GM21737 (cell line): Measurements from ENCODE around the gene OR52E2.
"Not testable (repeated sequence)": the region's sequence is repeated elsewhere in the genome, so short reads cannot be mapped to it uniquely, and the experiment has no call there.

Source experiments
- ATAC-seq: cut with Tn5 transposase; IDR thresholded peaks from one replicate; pipeline ENCODE4 v1.9.1; 2021; ENCODE audit warnings: mild to moderate bottlenecking, moderate library complexity; ENCODE audit not compliant: unreplicated experiment

Gene OR52E2

DNA sequence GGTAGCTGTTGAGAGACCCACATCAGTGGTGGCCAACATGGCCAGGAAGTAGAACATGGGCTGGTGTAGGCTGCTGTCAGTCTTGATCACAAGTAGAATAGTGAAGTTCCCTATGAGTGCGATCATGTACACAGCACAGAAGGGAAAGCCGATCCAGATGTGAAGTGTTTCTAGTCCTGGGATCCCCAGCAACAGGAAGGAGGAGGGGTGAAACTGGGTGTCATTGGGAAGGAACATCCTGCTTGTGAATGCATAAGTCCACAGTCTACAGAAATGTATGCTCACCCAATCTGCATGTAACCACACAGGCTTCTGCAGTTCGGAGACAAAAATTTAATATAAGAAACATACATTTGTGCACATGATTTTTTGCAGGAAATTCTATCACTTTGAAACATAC, at the start of gene OR52E2:
Gene OR52E2 (minus strand): TSS at position 237 of the 400 bp plus-strand sequence. CDS start 0 bp downstream, at position 237.
- ATAC-seq = no peak

DNA sequence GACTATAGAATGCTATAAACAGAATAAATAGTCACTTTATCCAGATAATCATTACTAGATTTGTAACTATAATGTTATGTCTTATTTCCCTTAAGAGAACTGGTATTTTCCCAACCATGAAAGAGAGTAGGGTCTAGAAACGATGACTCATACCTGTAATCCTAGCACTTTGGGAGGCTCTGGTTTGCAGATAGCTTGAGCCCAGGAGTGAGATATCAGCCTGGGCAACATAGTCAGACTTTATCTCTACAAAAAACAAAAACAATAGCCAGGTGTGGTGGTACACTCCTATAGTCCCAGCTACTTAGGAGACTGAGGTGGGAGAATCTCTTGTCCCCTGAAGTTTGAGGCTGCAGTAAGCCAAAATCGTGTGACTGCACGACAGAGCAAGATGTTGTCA, 47.9 kb upstream of the OR52E2 start:
- no peak for ATAC-seq

GRCh38 chr11:5103066-5103465, 43.6 kb upstream of the OR52E2 start:
- no peak for ATAC-seq

DNA sequence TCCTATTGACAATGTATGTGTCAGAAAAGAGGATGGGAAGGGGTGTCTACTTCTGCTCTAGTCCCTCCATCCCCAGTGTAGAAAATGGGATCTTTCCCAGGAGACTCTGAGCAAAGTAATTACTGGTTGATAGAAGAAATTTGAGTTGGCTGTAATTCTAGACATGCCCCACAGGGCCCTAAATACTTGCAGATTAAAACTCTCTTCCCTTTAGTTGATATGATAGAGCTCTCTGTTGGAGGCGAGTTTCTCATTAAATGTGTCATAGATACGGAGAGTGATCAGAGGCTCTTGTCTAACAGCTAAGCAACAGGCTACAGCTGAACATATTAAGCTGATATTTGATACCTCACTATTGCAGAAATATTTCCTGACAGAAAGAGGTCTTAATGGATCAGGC, 42.8 kb upstream of the OR52E2 start:
- ATAC-seq = no peak

- no peak for ATAC-seq
Observed at GRCh38 chr11:5096011-5096410, 36.6 kb upstream of the OR52E2 start.

DNA sequence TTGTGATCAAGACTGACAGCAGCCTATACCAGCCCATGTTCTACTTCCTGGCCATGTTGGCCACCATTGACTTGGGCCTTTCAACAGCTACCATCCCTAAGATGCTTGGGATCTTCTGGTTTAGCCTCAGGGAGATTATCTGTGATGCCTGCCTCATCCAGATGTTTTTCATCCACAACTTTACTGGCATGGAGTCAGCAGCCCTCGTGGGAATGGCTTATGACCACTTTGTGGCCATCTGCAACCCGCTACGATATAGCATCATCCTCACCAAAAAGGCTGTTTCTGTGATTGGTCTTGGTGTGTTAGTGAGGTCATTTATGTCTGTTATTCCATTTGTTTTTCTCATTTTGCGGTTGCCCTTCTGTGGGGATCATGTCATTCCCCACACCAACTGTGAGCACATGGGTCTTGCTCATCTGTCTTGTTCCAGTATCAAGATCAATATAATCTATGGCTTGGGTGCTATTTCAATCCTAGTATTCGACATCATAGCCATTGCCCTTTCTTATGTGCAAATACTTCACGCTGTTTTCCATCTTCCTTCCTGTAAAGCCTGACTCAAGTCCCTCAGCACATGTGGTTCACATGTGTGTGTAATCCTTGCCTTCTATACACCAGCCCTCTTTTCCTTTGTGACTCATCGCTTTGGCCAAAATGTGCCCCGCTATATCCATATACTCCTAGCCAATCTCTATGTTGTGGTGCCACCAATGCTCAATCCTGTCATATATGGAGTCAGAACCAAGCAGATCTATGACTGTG, 33.6 kb upstream of the OR52E2 start:
- no peak for ATAC-seq

GRCh38 chr11:5090668-5091067, 31.2 kb upstream of the OR52E2 start:
- no peak for ATAC-seq

- no peak for ATAC-seq
Observed at GRCh38 chr11:5088556-5088955, 29.1 kb upstream of the OR52E2 start.

- ATAC-seq = no peak
Observed at GRCh38 chr11:5083602-5084001, 24.2 kb upstream of the OR52E2 start.

DNA sequence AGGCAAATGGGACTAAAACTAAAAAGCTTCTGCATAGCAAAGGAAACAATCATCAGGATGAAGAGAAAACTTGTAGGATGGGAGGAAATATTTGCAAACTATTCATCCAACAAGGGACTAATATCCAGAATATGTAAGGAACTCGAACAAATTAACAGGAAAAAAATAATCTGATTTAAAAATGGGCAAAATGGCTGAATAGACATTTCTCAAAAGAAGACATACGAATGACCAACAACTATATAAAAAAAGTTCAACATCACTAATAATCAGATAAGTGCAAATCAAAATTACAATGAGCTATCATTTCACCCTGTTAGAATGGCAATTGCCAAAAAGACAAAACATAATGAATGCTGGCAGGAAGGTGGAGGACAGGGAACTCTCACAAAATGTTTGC, 22.0 kb upstream of the OR52E2 start:
- no peak for ATAC-seq

- no peak for ATAC-seq
Observed at GRCh38 chr11:5071799-5072198, 12.4 kb upstream of the OR52E2 start.

DNA sequence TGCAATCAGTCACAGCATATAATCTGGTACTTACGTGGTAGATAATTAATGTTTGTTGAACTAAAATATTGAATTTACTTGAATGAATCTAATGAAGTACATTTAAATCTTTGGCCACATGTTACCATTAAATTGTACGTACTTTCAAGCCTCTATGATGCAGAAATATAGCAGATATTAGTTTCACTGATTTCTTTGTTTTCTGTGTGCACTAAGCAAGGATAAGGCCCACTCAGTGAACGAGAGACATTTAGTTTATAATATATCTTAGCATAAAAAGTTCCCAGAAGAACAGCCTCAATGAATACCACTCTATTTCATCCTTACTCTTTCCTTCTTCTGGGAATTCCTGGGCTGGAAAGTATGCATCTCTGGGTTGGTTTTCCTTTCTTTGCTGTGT, 9.8 kb upstream of the OR52E2 start, which contains the start of gene OR52E1:
Gene OR52E1 (plus strand): TSS at position 301 of the 400 bp plus-strand sequence.
- ATAC-seq = no peak

GRCh38 chr11:5065027-5065426, 5.6 kb upstream of the OR52E2 start:
- ATAC-seq = no peak

GRCh38 chr11:5058679-5059078, 748 bp downstream of the OR52E2 start:
- not testable (repeated sequence) for ATAC-seq

DNA sequence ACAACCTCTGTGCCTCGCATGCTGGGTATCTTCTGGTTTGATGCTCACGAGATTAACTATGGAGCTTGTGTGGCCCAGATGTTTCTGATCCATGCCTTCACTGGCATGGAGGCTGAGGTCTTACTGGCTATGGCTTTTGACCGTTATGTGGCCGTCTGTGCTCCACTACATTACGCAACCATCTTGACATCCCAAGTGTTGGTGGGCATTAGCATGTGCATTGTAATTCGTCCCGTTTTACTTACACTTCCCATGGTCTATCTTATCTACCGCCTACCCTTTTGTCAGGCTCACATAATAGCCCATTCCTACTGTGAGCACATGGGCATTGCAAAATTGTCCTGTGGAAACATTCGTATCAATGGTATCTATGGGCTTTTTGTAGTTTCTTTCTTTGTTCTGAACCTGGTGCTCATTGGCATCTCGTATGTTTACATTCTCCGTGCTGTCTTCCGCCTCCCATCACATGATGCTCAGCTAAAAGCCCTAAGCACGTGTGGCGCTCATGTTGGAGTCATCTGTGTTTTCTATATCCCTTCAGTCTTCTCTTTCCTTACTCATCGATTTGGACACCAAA, 12.6 kb downstream of the OR52E2 start:
- no peak for ATAC-seq

- no peak for ATAC-seq
Observed at GRCh38 chr11:5046226-5046625, 13.2 kb downstream of the OR52E2 start, which contains the start of gene OR52J3. Gene OR52J3 (plus strand): TSS chr11:5046526. CDS start chr11:5046526, 0 bp downstream.

DNA sequence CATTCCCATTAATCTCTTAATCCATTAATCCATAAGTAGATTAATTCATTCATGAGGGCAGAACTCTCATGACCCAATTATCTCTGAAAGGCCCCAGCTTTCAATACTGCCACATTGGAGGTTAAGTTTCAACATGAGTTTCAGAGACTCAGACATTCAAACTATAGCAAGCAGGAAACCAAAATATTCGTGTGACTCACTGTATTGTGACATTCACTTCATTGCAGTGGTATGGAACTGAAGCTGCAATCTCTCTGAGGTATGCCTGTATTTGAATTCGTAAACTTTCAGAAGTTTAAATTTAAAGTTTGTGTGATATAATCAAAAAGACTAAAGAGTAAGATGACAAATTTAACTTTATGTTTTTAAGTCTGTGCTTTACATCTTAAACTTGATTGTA, 16.0 kb downstream of the OR52E2 start:
- ATAC-seq = no peak

GRCh38 chr11:5042091-5042490, 17.3 kb downstream of the OR52E2 start:
- no peak for ATAC-seq

DNA sequence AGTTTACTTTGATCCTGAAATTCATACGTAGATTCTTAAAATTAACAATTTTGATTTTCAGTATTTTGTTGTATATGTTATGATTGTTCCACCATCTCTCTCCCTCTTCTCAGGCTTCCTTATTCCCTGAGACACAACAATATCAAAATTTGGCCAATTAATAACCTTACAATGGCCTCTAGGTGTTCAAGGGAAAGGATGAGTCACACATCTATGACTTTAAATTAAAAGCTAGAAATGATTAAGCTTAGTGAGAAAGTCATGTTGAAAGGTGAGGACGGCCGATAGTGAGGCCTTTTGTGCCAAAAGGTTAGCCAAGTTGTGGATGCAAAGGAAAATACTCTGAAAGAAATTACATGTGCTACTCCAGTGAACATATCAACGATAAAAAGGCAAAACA, 18.6 kb downstream of the OR52E2 start:
- no peak for ATAC-seq

DNA sequence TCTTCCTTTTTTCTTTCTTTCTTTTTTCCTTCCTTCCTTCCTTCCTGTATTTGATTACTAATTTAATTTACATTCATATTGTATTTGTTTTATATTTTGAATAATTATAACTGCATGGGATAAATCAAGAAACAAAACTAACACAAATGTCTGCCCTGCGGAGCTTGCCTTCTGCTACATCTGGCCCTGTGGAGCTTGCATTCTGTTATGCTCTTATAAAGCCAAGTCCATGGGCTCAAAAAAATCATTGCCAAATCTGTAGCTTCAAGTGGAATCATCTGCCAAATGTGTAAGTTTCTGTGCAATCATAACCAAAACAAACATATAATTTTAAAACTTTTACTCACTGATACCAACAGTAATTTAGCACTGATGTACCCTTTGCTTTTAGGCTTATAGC, 21.1 kb downstream of the OR52E2 start:
- no peak for ATAC-seq

DNA sequence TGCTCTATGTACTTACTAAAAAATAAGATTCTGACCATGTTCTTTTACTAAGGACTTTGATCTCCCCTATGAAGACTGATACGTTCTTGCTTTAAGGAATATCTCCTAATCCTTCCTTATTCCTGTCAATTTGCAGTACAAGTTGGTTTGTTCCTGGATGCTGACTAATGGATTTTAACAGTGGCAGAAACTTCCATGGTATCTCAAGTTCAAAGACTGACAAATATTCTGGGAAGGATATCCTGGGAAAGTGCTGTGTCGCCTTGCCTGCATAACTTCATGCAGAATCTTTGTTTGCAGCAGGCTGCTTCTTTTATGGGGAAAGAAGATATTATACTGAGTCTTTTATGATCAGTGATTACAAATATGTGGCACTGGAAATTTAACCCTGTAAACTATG, 21.5 kb downstream of the OR52E2 start:
- ATAC-seq = no peak

DNA sequence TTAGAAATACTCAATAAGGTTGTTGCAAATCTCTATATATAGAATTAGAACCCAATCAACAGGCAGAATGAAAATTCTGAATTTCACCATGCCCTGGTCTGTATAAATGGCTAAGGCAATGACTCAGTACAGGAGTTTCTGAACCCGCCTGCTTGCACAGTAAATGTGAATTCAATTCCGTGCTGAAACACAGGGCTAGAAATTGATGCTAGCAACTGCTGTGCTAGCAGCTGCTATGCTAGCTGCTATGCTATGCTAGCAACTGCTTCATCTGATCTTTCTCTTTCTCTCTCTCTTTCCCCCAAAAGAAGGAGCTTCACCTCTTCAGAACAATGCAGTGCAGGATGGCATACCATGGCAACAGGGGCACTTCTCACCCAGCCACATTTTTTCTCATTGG, 22.8 kb downstream of the OR52E2 start:
- ATAC-seq = no peak

- ATAC-seq = no peak
Observed at GRCh38 chr11:5021996-5022395, 37.4 kb downstream of the OR52E2 start.
